OCI-LY7 (cell line): ENCODE measurements around the gene BCAR3. TPM values are rescaled to one million over a fixed set of nuclear protein-coding genes. Genes with fewer than 3 reads are reported as not detected.

Experiments used
- BruUV-seq: library from RNA; stranded (reverse); fragments of 400-500 nt; replicated peaks from 2 replicates; lab custom pipeline; 2021; lab: Mats Ljungman, UMichigan
- CTCF ChIA-PET: fragments of 300-600 bp; sonication (Branson Sonifier 250); formaldehyde crosslinking; loops from one replicate; lab custom pipeline; 2022; ENCODE audit warnings: antibody characterized with exemption; ENCODE audit not compliant: unreplicated experiment; lab: Charles Lee
- POLR2A ChIA-PET: fragments of 300-600 bp; sonication (Branson Sonifier 250); formaldehyde crosslinking; loops from one replicate; lab custom pipeline; 2022; ENCODE audit warnings: antibody characterized with exemption; lab: Charles Lee
- DNase-seq: peaks from one replicate; pipeline ENCODE4 v3.0.0-alpha.2; 2015; ENCODE audit warnings: low spot score
- H2AFZ ChIP-seq: fragments of 200-600 bp; sonication (generic), shearing (Covaris generic); 2 replicates; pipeline ENCODE4 v1.6.1; 2014; ENCODE audit warnings: mild to moderate bottlenecking, antibody characterized with exemption, low read length, moderate library complexity
- H3K27ac ChIP-seq: fragments of 200-600 bp; sonication (generic); 2 replicates; pipeline ENCODE4 v1.5.1; 2014; ENCODE audit warnings: mixed run types, low read depth, mild to moderate bottlenecking, moderate library complexity, low read length, inconsistent platforms; ENCODE audit not compliant: poor library complexity, severe bottlenecking
- H3K36me3 ChIP-seq: fragments of 200-600 bp; sonication (generic); 2 replicates; pipeline ENCODE4 v1.6.1; 2014; ENCODE audit warnings: mild to moderate bottlenecking, antibody characterized with exemption, low read length, moderate library complexity, mixed read lengths; ENCODE audit not compliant: insufficient read depth
- H3K4me1 ChIP-seq: fragments of 200-600 bp; sonication (generic); 2 replicates; pipeline ENCODE4 v1.5.1; 2014; ENCODE audit warnings: mild to moderate bottlenecking, low read length; ENCODE audit not compliant: insufficient read depth, poor library complexity, severe bottlenecking
- H3K4me2 ChIP-seq: fragments of 200-600 bp; sonication (generic); 2 replicates; pipeline ENCODE4 v1.6.1; 2014; ENCODE audit warnings: mild to moderate bottlenecking, low read length
- H3K4me3 ChIP-seq: fragments of 200-600 bp; sonication (generic); 2 replicates; pipeline ENCODE4 v1.5.1; 2014; ENCODE audit warnings: mild to moderate bottlenecking, low read depth, low read length; ENCODE audit not compliant: poor library complexity, severe bottlenecking
- H3K79me2 ChIP-seq: fragments of 200-600 bp; sonication (generic); 2 replicates; pipeline ENCODE4 v1.6.1; 2016; ENCODE audit warnings: low read depth, mild to moderate bottlenecking, low read length, moderate library complexity, mixed read lengths; ENCODE audit not compliant: insufficient read depth
- H3K9me2 ChIP-seq: fragments of 200-600 bp; sonication (generic); 2 replicates; pipeline ENCODE4 v1.6.1; 2016; ENCODE audit warnings: mild to moderate bottlenecking, low read length, mixed read lengths; ENCODE audit not compliant: insufficient read depth
- H3K9me3 ChIP-seq: fragments of 200-600 bp; sonication (generic); 2 replicates; pipeline ENCODE4 v1.6.1; 2014; ENCODE audit warnings: mild to moderate bottlenecking, mixed run types, low read length, mixed read lengths
- H4K20me1 ChIP-seq: fragments of 200-600 bp; sonication (generic); 2 replicates; pipeline ENCODE4 v1.6.1; 2014; ENCODE audit warnings: mild to moderate bottlenecking, antibody characterized with exemption, low read length, moderate library complexity, mixed read lengths; ENCODE audit not compliant: insufficient read depth
- EZH2phosphoT487 ChIP-seq: fragments of 200-600 bp; sonication (generic); IDR thresholded peaks from 2 replicates; pipeline ENCODE4 v1.6.1; 2018; ENCODE audit warnings: low read depth, borderline replicate concordance, mild to moderate bottlenecking, mixed run types, antibody characterized with exemption, low read length, moderate library complexity, mixed read lengths
- intact Hi-C: fragments of 100-400 bp; cut with micrococcal nuclease; formaldehyde crosslinking; loops from one replicate; pipeline ENCODE4 v1.10.0; 2022; ENCODE audit not compliant: unreplicated experiment
- total RNA-seq, 2 experiments: library from RNA; depleted of rRNA in 1 of 2; stranded (reverse); fragments of >200 nt in 1 of 2; shearing (Covaris generic) in 1 of 2; gene quantifications; 2 replicates each; pipeline ENCODE4 v1.2.3, GENCODE V29; 2014 to 2022
- TF ChIP-seq, protein P1 (sequence below): fragments of 200-600 bp; sonication (generic); conservative IDR thresholded peaks from 2 replicates; pipeline ENCODE4 v1.5.1; 2014; ENCODE audit warnings: mild to moderate bottlenecking, antibody characterized with exemption, low read length, moderate library complexity, mixed read lengths

The BCAR3 gene
- total RNA-seq, 2 experiments from 2014 or later: 16.3 to 24.2 TPM

DNA sequence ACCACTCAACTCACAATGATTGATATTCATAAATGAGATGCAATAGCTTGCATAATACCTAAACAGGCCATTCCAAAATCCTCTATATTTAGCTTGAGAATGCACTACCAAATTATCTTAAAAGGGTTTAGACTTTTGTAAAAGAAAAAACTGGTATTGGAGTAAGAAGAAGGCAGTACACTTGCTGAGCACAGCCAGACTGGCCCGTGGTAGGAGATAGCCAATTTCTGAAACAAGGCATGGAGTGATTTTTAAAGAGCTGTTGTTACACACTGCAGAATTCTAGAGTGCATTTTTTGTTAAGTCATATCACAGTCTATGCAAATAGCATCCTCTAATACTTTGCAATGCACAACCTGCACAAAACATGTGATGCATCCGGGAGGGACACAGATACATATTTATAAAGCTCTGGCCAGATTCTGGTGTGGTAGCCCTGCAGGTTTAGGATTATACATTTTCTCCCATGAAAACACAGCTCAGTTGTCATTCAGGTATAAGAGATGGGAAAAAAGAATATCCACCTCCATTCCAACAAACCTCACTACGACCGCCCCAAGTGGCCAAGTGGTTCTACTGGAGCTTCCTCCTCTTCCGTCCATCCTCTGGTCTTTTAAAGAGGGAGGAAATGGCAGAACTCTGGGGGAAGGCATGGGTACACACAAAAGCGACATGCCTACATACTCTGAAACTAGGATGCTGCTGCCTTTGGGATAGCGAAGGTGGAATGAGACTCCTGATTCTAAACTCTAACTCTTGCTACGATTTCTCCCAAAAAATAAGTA lies 40.8 kb downstream of the BCAR3 start:
- DNase-seq: no peak
- TF ChIP-seq, protein P1, sequence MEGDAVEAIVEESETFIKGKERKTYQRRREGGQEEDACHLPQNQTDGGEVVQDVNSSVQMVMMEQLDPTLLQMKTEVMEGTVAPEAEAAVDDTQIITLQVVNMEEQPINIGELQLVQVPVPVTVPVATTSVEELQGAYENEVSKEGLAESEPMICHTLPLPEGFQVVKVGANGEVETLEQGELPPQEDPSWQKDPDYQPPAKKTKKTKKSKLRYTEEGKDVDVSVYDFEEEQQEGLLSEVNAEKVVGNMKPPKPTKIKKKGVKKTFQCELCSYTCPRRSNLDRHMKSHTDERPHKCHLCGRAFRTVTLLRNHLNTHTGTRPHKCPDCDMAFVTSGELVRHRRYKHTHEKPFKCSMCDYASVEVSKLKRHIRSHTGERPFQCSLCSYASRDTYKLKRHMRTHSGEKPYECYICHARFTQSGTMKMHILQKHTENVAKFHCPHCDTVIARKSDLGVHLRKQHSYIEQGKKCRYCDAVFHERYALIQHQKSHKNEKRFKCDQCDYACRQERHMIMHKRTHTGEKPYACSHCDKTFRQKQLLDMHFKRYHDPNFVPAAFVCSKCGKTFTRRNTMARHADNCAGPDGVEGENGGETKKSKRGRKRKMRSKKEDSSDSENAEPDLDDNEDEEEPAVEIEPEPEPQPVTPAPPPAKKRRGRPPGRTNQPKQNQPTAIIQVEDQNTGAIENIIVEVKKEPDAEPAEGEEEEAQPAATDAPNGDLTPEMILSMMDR: no peak
- Histone ChIP-seq H3K79me2 (no peaks in the 10 kb centered on the region), H3K4me2 (no peak overlapping the region), H3K27ac (no peak overlapping the region), H3K9me2 (no peaks in the 10 kb centered on the region), H3K4me1 (peaks cover 10% of the 10 kb centered on the region), H4K20me1 (no peaks in the 10 kb centered on the region), H2AFZ (no peak overlapping the region), H3K36me3 (peaks cover 55% of the 10 kb centered on the region), H3K9me3 (no peaks in the 10 kb centered on the region; the same call in 1 of the 2 replicates), H3K4me3 (no peak overlapping the region)
- CTCF ChIA-PET: interaction anchor here (0.7 to 0.9 kb wide), 2 partner anchors 144 to 173 kb away, joined by 3 read pairs; no protein-coding TSS in a partner anchor
- POLR2A ChIA-PET: interaction anchor here (0.5 to 0.8 kb wide), 3 partner anchors 88 to 149 kb away, joined by 3 to 4 read pairs (median 3); no protein-coding TSS in a partner anchor
- intact Hi-C loops: no loop called here
- no TSS peak for BruUV-seq

DNA sequence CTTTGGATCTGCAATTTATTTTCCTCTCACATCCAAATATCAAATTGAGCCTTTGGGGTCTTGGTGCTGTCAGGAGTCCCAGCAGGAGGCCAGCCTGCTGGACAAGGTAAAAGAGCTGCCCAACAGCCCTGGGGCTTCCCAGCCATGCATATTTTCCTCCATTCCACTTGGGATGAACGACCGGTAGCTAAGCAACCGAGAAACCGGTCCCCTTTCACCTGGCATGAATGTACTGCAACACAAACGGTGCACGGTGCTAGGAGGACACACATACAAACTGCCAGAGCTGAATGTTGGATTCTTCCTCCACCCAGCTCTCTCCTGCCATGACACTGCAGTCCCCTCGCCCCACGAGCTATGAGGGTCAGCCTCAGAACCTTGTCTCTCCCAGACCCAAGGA lies 42.7 kb downstream of the BCAR3 start:
- no peaks in the 10 kb centered on the region for H4K20me1 ChIP-seq
- peaks cover 11% of the 10 kb centered on the region; the same call in 1 of the 2 replicates for H3K9me3 ChIP-seq
- H3K4me1 ChIP-seq: no peaks in the 10 kb centered on the region
- H3K27ac ChIP-seq: no peak overlapping the region
- ChIA-PET POLR2A (interaction anchor here (0.6 to 1.7 kb wide), 4 partner anchors 32 to 189 kb away, joined by 3 to 4 read pairs (median 4); no protein-coding TSS in a partner anchor), CTCF (no interaction called here)
- no TSS peak for BruUV-seq
- intact Hi-C loops: no loop called here
- no peaks in the 10 kb centered on the region for H3K79me2 ChIP-seq
- no peak overlapping the region for H2AFZ ChIP-seq
- peaks cover 72% of the 10 kb centered on the region for H3K36me3 ChIP-seq
- H3K4me2 ChIP-seq: no peak overlapping the region
- TF ChIP-seq, protein P1: no peak
- H3K9me2 ChIP-seq: no peaks in the 10 kb centered on the region
- no peak for DNase-seq
- no peak overlapping the region for H3K4me3 ChIP-seq

DNA sequence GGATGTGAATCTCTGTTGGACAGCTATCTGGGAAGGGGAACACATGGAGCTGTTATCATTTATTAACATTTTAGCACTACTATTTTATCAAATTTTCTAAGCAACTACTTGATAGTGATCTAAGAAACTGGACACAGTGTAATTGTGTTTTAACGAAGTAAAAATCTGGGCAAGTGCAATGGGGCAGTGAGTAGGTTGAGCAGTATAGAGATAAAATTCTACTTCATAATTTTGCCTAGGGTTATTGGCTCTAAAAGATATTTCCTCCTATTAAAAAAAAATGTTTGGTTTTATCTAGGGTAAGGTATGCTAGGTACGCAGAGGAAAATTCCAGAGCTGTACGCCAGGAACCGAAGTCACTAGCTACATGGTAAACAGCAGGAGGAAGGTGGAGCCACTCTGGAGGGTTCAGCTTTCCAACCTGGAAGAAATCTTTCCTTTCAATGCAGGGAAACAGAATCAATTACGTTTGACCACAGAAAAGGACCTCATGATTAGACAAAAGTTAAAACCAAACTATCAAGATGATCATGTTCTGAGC lies 43.3 kb downstream of the BCAR3 start:
- no peak for DNase-seq
- H3K4me3 ChIP-seq: no peak overlapping the region
- H3K4me1 ChIP-seq: no peaks in the 10 kb centered on the region
- H3K9me2 ChIP-seq: no peaks in the 10 kb centered on the region
- ChIA-PET POLR2A (interaction anchor here (0.6 to 1.7 kb wide), 5 partner anchors 33 to 189 kb away, joined by 3 to 4 read pairs (median 3); no protein-coding TSS in a partner anchor), CTCF (no interaction called here)
- no peak overlapping the region for H2AFZ ChIP-seq
- TF ChIP-seq, protein P1: no peak
- TF ChIP-seq EZH2phosphoT487: no peak
- intact Hi-C loops: no loop called here
- H3K9me3 ChIP-seq: peaks cover 11% of the 10 kb centered on the region; the same call in 1 of the 2 replicates
- H4K20me1 ChIP-seq: no peaks in the 10 kb centered on the region
- no peak overlapping the region for H3K27ac ChIP-seq
- no peak overlapping the region for H3K4me2 ChIP-seq
- H3K36me3 ChIP-seq: peaks cover 75% of the 10 kb centered on the region
- BruUV-seq: no TSS peak
- H3K79me2 ChIP-seq: no peaks in the 10 kb centered on the region
